Uterine smooth muscle cell (primary cell): ENCODE measurements around the gene PLOD2. TPM values are rescaled to one million over a fixed set of nuclear protein-coding genes. Genes with fewer than 3 reads are reported as not detected.

Experiments used
- total RNA-seq: library from RNA; depleted of rRNA; stranded (reverse); fragments of >200 nt; gene quantifications from 2 replicates; pipeline ENCODE4 v1.2.3, GENCODE V29; 2014

PLOD2 gene
- 149 and 317 TPM in 2 replicates for total RNA-seq

GRCh38 chr3:146160964-146161662, at the start of gene PLOD2:
Gene PLOD2, minus strand, starts transcription at chr3:146161184. Its CDS starts 195 bp downstream, at chr3:146160989.

Other genes starting within 250 kb of the PLOD2 start
- gene PLSCR4, start 89.9 kb upstream of the PLOD2 start, total RNA-seq, result 7.0 and 18.1 TPM in 2 replicates